NOMO-1 (cell line): ENCODE measurements around the gene MTO1.
A peak's percentile ranks its signal among the peaks of the same experiment; 100 is the strongest.
"Not testable (repeated sequence)": the region's sequence is repeated elsewhere in the genome, so short reads cannot be mapped to it uniquely, and the experiment has no call there.

Experiments
- DNase-seq, 2 experiments: peaks; one replicate each; lab custom pipeline; 2025; ENCODE audit not compliant: unreplicated experiment in 2 of 2; lab: John Stamatoyannopoulos, UW

Gene MTO1

DNA sequence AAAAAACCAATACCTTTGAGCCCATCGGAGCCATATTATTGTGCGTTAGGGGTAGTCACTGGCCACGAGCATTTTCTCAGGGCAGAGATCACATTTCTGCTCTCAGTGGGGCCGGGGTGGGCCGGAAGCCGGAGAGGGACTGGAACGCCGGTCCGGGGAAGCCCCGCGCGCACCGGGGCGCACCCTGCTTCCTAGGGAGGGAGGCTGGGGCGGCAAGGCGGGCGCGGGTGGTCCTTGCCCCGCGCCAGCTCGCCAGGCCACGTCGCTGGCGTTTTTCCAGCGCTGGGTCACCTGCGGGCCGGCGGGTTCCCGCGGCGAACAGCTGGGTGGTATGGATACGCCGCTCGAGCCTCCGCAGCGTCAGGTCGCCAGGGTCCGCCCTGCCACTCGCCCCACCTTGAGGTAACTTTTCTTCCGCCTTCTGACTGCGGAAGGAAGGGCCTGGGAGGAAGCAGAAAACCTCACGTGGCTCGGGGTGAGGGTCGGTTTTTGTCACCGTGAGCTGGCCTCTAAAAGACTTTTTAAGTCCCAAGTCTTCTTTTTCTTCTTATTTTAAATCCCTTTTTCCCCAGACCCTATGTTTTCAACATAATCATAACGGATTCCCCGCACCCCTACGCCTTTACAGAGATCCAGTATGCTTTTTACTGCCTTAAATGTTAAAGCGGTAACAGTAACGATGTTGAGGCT lies 62.0 kb downstream of the MTO1 start:
- DNase-seq: peak; percentile 79 to 89

DNA sequence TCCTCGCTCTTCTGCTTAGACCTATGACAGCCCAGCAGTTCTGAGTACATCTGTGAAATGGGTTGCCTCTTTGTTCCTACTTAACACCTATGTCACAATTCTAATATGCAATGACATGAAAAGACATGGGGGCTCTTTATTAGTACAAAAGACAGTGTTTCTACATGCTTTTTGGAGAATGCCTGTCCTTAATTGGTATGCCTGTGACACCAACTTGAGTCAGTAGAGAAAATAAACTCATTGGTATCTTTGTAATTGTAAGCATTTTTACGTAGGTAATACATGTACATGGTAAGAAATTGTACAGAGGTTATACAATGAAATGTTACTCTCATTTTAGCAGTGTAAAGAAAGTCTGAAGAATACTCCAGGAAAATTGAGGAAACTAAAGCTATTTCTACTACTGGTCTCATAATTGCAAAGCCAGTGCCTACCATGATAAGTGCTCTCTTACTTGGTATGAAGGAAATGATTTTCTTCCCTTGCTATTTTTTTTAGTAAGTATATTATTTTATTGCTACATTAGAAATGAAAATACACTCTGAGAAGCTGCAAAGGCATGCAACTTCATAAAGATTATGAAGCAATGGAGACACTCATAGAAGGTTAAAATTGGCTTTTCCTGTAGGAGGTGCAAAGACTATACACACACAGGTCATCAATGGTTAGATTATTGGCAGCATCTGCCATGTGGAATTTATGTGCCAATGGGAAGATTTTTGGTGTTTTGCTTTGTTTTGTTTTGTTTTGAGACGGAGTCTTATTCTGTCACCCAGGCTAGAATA lies 64.2 kb downstream of the MTO1 start:
- no peak for DNase-seq

DNA sequence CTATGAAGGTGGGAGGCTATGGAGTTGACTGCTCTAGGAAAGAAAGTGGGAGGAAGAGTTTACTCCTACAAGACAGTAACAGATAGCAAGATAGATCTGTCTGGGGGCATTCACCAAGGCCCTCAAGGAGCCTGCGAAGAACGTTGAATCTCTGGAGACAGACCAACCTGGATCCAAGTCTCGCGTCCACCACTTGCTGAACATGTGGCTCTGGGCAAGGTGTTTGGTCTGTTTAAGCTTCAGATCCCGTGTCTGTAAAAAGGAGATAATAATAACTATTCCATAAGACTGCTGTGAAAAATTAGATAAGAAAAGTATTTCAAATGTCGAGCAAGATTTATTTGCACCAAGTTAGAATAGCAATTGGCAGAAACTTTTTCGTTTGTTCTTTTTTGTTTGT lies 67.4 kb downstream of the MTO1 start:
- no peak for DNase-seq

DNA sequence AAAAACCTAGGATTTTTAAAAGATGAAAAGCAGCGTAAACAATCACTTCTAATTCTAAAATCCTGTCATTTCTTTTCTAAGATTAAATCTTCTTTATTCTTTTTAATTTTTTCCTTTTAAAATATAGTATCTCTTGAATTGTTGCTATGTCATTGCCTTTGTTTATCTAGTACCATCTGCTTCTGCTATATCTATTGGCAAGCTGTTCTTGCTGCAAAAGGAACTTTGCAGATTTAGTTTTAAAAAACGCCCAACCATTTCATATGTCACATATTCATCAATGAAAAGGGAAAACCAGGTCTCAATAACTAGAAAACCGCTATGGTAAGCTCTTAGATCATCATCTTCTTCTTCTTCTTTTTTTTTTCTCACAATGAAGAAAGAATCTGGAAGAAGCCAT lies 70.8 kb downstream of the MTO1 start:
- no peak for DNase-seq

DNA sequence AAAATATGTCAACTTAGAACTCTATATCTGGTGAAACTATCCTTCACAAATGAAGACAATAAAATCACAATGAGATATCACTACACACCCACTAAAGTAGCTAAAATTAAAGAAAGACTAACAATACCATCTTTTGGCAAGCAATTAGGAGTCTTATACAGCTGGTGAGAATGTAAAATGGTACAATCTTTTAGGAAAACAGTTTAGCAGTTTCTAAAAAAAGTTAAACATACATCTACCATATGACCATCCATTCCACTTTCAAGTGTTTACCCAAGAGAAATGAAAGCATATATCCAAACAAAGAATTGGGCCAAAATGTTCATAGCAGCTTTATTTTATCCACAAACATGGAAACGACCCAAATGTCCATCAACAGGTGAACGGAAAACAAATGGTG lies 73.1 kb downstream of the MTO1 start:
- DNase-seq: no peak

DNA sequence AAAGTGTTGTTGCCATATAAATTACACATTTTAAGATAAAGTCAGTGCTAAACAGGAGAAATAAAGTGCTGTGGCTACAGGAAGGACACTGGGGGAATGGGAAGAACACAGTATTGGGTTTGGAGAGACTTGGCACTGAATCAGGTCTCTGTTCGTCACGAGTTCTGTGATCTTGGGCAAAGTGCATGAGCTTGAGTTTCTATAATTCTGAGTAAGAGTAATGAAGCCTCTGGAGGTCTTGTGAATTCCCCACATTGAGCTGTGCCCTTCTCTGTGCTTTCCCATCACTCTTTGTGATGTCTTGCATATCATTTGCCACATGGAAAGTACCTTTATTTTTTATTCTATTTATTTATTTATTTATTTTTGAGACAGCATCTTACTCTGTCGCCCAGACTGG lies 76.1 kb downstream of the MTO1 start:
- no peak for DNase-seq

DNA sequence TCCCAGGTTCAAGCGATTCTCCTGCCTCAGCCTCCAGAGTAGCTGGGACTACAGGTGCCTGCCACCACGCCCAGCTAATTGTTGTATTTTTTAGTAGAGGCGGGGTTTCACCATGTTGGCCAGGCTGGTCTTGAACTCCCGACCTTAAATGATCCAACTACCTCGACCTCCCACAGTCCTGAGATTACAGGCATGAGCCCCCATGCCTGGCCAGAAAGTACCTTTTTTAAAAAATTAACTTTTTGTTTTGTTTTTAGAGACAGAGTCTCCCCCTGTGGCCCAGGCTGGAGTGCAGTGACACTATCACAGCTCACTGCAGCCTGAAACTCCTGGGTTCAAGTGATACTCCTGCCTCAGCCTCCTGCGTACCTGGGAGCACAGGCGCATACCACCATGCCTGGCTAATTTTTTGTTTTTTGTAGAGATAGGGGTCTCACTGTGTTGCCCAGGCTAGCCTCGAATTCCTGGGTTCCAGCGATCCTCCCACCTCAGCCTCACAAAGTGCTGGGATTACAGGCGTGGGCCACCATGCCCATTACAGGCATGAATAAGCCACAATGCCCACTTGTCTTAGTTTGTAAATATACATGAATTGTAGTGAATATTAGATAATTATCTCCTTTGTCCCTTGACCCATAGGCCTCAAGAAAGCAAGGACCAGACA lies 76.7 kb downstream of the MTO1 start:
- DNase-seq: no peak

DNA sequence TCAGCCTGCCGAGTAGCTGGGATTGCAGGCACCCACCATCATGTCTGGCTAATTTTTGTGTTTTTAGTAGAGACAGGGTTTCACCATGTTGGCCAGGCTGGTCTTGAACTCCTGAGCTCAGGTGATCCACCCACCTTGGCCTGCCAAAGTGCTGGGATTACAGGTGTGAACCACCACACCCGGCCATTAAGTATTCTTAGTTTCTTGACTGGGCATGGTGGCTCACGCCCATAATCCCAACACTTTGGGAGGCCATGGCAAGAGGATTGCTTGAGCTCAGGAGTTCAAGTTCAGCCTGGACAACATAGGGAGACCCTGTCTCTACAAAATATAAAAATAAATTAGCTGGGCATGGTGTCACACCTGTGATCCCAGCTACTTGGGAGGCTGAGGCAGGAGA lies 80.9 kb downstream of the MTO1 start:
- not testable (repeated sequence) for DNase-seq

DNA sequence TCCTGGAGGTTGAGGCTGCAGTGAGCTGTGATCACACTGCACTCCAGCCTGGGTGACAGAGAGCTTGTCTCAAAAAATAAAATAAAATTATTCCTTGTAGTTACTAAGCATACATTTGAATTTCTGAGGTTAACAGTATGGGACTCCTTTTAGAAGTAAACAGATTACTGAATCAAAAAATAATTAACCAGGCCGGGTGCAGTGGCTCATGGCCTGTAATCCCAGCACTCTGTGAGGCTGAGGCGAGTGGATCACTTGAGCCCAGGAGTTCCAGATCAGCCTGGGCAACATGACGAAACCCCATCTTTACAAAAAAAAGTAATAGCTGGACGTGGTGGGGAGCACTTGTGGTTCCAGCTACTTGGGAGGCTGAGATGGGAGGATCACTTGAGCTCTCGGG lies 81.4 kb downstream of the MTO1 start:
- no peak for DNase-seq

DNA sequence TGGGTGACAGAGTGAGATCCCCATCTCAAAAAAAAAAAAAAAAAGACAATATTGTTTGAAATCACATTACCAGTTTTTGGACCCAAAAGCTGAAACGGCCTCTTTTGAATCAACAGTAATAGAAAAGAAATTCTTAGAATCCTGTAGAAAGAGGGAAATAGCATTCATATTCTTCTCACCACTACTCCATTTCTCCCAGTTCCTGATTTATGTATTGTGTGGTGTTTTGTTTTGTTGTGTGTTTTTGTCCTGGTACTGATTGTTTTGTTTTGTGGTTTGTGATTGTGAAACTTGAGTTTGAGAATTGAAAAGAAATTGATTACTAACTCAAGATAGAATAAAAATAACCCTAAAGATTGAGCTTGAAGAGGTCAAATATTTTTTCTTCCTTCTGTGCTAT lies 85.5 kb downstream of the MTO1 start:
- DNase-seq: no peak

DNA sequence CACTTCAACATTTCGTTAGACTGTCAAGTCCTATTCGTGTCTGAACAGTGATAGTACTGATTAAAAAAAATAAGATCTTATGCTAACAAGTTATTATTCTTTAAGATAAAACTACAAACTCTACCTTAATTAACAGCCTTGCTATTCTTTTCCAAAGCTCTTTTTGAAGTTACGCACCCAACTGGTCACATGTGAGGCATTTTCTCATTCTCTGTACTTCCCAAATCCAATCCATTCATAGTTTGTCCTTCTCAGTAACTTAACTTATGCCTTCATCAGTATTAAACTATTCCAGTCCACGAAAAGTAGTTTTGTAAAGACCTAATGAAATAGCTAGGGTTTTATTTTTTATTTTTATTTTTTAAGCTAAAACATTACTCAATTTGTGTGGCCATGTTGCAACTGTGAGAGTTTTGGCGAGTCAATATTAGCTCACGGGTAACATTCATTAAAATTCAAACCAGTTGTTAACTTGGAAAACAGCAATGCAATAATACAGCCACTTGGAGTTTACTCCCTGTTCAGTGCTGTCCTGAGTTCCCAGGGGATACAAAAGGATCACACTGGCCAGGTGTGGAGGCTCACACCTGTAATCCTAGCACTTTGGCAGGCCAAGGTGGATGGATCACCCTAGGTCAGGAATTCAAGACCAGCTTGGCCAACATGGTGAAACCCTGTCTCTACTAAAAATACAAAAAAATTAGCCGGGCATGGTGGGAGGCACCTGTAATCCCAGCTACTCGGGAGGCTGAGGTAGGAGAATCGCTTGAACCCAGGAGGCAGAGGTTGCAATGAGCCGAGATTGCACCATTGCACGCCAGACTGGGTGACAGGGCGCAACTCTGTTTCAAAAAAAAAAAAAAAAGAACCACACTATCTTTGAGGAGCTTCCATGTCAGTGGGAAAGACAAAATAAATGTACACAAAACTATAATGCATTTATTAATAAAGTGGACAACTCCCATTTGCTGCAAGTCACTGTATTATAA lies 87.2 kb downstream of the MTO1 start:
- no peak for DNase-seq

DNA sequence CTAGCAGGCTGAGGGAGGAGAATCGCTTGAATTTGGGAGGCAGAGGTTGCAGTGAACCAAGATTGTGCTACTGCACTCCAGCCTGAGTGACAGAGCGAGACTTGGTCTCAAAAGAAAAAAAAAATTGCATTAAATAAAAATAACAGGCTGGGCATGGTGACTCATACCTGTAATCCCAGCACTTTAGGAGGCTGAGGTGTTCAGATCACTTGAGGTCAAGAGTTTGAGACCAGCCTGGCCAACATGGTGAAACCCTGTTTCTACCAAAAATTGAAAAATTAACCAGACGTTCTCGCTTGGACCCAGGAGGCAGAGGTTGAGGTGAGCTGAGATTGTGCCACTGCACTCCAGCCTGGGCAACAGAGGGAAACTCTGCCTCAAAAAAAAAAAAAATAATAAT lies 89.6 kb downstream of the MTO1 start:
- DNase-seq: not testable (repeated sequence)

DNA sequence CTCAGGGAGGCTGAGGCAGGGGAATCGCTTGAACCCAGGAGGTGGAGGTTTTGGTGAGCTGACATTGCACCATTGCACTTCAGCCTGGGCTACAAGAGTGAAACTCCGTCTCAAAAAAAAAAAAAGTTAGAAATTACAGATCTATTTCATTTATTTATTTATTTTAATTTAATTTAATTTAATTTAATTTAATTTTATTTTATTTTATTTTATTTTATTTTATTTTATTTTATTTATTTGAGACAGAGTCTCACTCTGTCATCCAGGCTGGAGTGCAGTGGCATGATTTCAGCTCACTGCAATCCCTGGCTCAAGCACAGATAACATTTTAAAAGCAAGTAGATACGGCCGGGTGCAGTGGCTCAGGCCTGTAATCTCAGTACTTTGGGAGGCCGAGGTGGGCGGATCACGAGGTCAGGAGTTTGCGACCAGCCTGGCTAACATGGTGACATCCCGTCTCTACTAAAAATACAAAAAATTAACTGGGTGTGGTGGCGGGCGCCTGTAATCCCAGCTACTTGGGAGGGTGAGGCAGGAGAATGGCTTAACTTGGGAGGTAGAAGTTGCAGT lies 93.9 kb downstream of the MTO1 start:
- DNase-seq: not testable (repeated sequence)

DNA sequence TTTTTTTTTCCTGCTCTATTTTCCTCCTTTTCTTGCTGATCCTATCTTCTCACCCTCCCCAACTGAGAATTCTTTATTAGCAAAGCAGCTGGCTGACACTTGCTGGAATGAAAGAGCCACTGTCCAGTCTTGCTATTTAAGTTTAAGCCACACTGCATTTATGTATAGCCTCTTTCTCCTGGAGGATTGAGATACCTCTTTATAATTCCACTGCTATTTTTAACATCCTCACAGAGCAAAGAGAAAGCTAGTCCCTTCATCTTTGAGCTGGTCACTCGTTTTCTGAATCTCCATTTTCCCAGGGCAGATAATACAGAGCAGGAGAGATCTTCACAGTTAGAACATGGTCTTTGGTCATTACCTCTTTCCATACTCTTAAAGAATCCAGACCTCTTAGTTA lies 95.3 kb downstream of the MTO1 start:
- DNase-seq: no peak
